Ovary (tissue), 9 donors: Measurements from ENCODE around the gene GATB. TPM values are rescaled to one million over a fixed set of nuclear protein-coding genes. Genes with fewer than 3 reads are reported as not detected.

Experiments used
- DNase-seq, 5 donors: peaks; one replicate each; pipeline ENCODE4 v3.0.0-alpha.2; 2019 to 2020
- H3K27ac ChIP-seq, 2 donors: fragments of 200-600 bp; one replicate each; pipeline versions ENCODE4 v1.5.1 to v1.8.0; 2019 to 2022
- H3K27me3 ChIP-seq: fragments of 200-600 bp; one replicate; pipeline ENCODE4 v1.8.0; 2022
- H3K36me3 ChIP-seq: fragments of 200-600 bp; sonication (generic); one replicate; pipeline ENCODE4 v1.5.1; 2019
- H3K4me1 ChIP-seq: one replicate; pipeline ENCODE4 v1.8.1; 2013; ENCODE audit warnings: mild to moderate bottlenecking, moderate library complexity; ENCODE audit not compliant: insufficient read depth
- H3K4me3 ChIP-seq: fragments of 200-600 bp; sonication (generic); one replicate; pipeline ENCODE4 v1.5.1; 2017
- H3K9me3 ChIP-seq, 2 donors: fragments of 200-600 bp in 1 of 2; sonication (generic) in 1 of 2; one replicate each; pipeline versions ENCODE4 v1.5.1 to v1.8.1; 2013 to 2019; ENCODE audit warnings: mild to moderate bottlenecking in 1 of 2, moderate library complexity in 1 of 2
- CTCF ChIP-seq, 3 donors: fragments of 450-650 bp in 2 of 3; fragments of 200-600 bp in 1 of 3; IDR thresholded peaks; one replicate each; pipeline versions ENCODE4 v1.5.1 to v1.8.0; 2016 to 2022; ENCODE audit warnings: antibody characterized with exemption in 3 of 3, mild to moderate bottlenecking in 1 of 3
- EP300 ChIP-seq: sonication (generic); formaldehyde crosslinking; IDR thresholded peaks from one replicate; pipeline ENCODE4 v1.6.1; 2017; ENCODE audit warnings: antibody characterized with exemption
- POLR2A ChIP-seq: fragments of 450-650 bp; IDR thresholded peaks from one replicate; pipeline ENCODE4 v1.6.1; 2017; ENCODE audit warnings: antibody characterized with exemption, mild to moderate bottlenecking, moderate library complexity
- WGBS, 3 donors: extraction: QIAGEN DNeasy Blood & Tissue Kit in 1 of 3; methylation state at CpG; one replicate each; pipeline versions ENCODE4 v1.1.5 to v1.1.7; 2013 to 2017; 5-methylcytosine and 5-hydroxymethylcytosine counted together
- intact Hi-C, 4 donors: fragments of 100-400 bp; cut with DNase I; formaldehyde crosslinking; loops; one replicate each; pipeline versions ENCODE4 v1.11.0 to v1.15.1; 2022 to 2023
- polyA plus RNA-seq, 2 donors: library from polyadenylated mRNA; stranded (reverse); fragments of 200-250 nt in 1 of 2; fragments of 350-450 nt in 1 of 2; fragmentation: Illumina TruSeq in 1 of 2; extraction: RNeasy Lipid Tissue Mini Kit (QIAGEN cat#74804) in 1 of 2; gene quantifications; one replicate each; pipeline ENCODE4 v1.2.3, GENCODE V29; 2013 to 2014
- total RNA-seq, 7 donors: library from RNA; depleted of rRNA in 2 of 7; stranded (reverse); fragments of >200 nt in 2 of 7; fragmentation: NEBNext Ultra II Directional in 3 of 7; extraction: Animal tissue kit (Norgen Biotek cat#: 25700) in 3 of 7; gene quantifications; one replicate each; pipeline versions ENCODE4 v1.1.0 to v1.2.4, GENCODE V29; 2016 to 2023
- donor health status: DM: no; HTN: no; CAD: no; lungs with moderate emphysema.
- donor health status: DM: no; HTN: no; CAD: no.
- donor health status: Bipolar disorder and iron deficiency.
- donor health status: DM: yes; HTN: yes; CAD: no.
- donor health status: DM: no; HTN: no; CAD: no.
- donor health status: DM: yes; HTN: yes; CAD: no.

GATB gene
- total and polyA plus RNA-seq, 9 donors = 10.0 to 21.3 (median 13.0) TPM

GRCh38 chr4:151716324-151716723 lies 44.5 kb downstream of the GATB start:
- WGBS, 3 donors = 84 to 87% (median 85%) methylated on average over 5 of the region's 5 CpGs
- H3K27me3 ChIP-seq = no peaks in the 10 kb centered on the region
- TF ChIP-seq CTCF (IDR thresholded peaks at IDR 0.05) = no peak
- TF ChIP-seq EP300 = no peak
- no peak for TF ChIP-seq POLR2A
- H3K4me3 ChIP-seq = no peak overlapping the region
- no peak overlapping the region for H3K27ac ChIP-seq
- no peaks in the 10 kb centered on the region for H3K4me1 ChIP-seq
- intact Hi-C loops = no loop called here
- no peaks in the 10 kb centered on the region for H3K9me3 ChIP-seq
- H3K36me3 ChIP-seq = no peaks in the 10 kb centered on the region
- DNase-seq = no peak

GRCh38 chr4:151715881-151716280 lies 44.9 kb downstream of the GATB start:
- H3K4me1 ChIP-seq = no peaks in the 10 kb centered on the region
- TF ChIP-seq CTCF (IDR thresholded peaks at IDR 0.05) = no peak
- TF ChIP-seq EP300 = no peak
- TF ChIP-seq POLR2A = no peak
- DNase-seq = no peak
- intact Hi-C loops = no loop called here
- 93 to 96% (median 93%) methylated on average over 3 of the region's 3 CpGs for WGBS, 3 donors
- H3K9me3 ChIP-seq = no peaks in the 10 kb centered on the region
- no peak overlapping the region for H3K27ac ChIP-seq
- H3K36me3 ChIP-seq = no peaks in the 10 kb centered on the region
- no peak overlapping the region for H3K4me3 ChIP-seq
- H3K27me3 ChIP-seq = no peaks in the 10 kb centered on the region

- intact Hi-C loops = no loop called here
- H3K36me3 ChIP-seq = no peaks in the 10 kb centered on the region
- 86 to 96% (median 95%) methylated on average over 4 of the region's 4 CpGs for WGBS, 3 donors
Measured at GRCh38 chr4:151712777-151713176, 48.0 kb downstream of the GATB start.

GRCh38 chr4:151711646-151712045 lies 49.2 kb downstream of the GATB start:
- Histone ChIP-seq H3K9me3 (no peaks in the 10 kb centered on the region), H3K4me3 (no peak overlapping the region), H3K27me3 (no peaks in the 10 kb centered on the region), H3K36me3 (no peaks in the 10 kb centered on the region), H3K27ac (no peak overlapping the region), H3K4me1 (no peaks in the 10 kb centered on the region)
- 93 to 95% (median 94%) methylated on average over 7 of the region's 7 CpGs for WGBS, 3 donors
- no peak for DNase-seq
- TF ChIP-seq CTCF (IDR thresholded peaks at IDR 0.05) (no peak), EP300 (no peak), POLR2A (no peak)
- intact Hi-C loops = no loop called here

More at GRCh38 chr4:151712777-151713176, 48.0 kb downstream of the GATB start:
- no peaks in the 10 kb centered on the region for H3K4me1 ChIP-seq
- no peak overlapping the region for H3K27ac ChIP-seq
- no peaks in the 10 kb centered on the region for H3K9me3 ChIP-seq
- H3K27me3 ChIP-seq = no peaks in the 10 kb centered on the region
- H3K4me3 ChIP-seq = no peak overlapping the region
- DNase-seq = no peak
- TF ChIP-seq EP300 (no peak), CTCF (IDR thresholded peaks at IDR 0.05) (no peak), POLR2A (no peak)

GRCh38 chr4:151709587-151709986 lies 51.2 kb downstream of the GATB start:
- TF ChIP-seq CTCF (IDR thresholded peaks at IDR 0.05) = no peak
- TF ChIP-seq EP300 = no peak
- no peak for TF ChIP-seq POLR2A
- Histone ChIP-seq H3K27me3 (no peaks in the 10 kb centered on the region), H3K4me3 (no peak overlapping the region), H3K9me3 (no peaks in the 10 kb centered on the region), H3K4me1 (no peaks in the 10 kb centered on the region), H3K36me3 (no peaks in the 10 kb centered on the region), H3K27ac (no peak overlapping the region)
- 87 to 91% (median 91%) methylated on average over 7 of the region's 7 CpGs for WGBS, 3 donors
- intact Hi-C loops = no loop called here
- DNase-seq = no peak
